NOMO-1 treated with dmso at 0.1 percent for 144 hours (cell line): ENCODE measurements around the gene SYAP1.
"Not testable (repeated sequence)": the region's sequence is repeated elsewhere in the genome, so short reads cannot be mapped to it uniquely, and the experiment has no call there.

Experiments used
- DNase-seq: peaks from one replicate; lab custom pipeline; 2025; ENCODE audit not compliant: unreplicated experiment; lab: John Stamatoyannopoulos, UW

SYAP1 gene

GRCh38 chrX:16719334-16720084 is at the start of gene SYAP1:
Gene SYAP1, plus strand, starts transcription at chrX:16719612. Its CDS starts 113 bp downstream, at chrX:16719725.
- peak; percentile 89 for DNase-seq

GRCh38 chrX:16671005-16671404 is 48.4 kb upstream of the SYAP1 start:
- peak; percentile 12 for DNase-seq

- no peak for DNase-seq
Measured at GRCh38 chrX:16678689-16679088, 40.7 kb upstream of the SYAP1 start.

GRCh38 chrX:16683007-16683664 is 36.3 kb upstream of the SYAP1 start:
- no peak for DNase-seq

GRCh38 chrX:16687514-16687913 is 31.9 kb upstream of the SYAP1 start:
- no peak for DNase-seq

- DNase-seq: peak; percentile 11
Measured at GRCh38 chrX:16695079-16695676, 24.2 kb upstream of the SYAP1 start.

- DNase-seq: no peak
Measured at GRCh38 chrX:16696956-16697355, 22.5 kb upstream of the SYAP1 start.

- DNase-seq: no peak
Measured at GRCh38 chrX:16699389-16699788, 20.0 kb upstream of the SYAP1 start.

- DNase-seq: no peak
Measured at GRCh38 chrX:16700734-16701133, 18.7 kb upstream of the SYAP1 start.

GRCh38 chrX:16702700-16703599 is 16.5 kb upstream of the SYAP1 start:
- DNase-seq: no peak

- no peak for DNase-seq
Measured at GRCh38 chrX:16705370-16705769, 14.0 kb upstream of the SYAP1 start.

GRCh38 chrX:16708016-16708415 is 11.4 kb upstream of the SYAP1 start:
- no peak for DNase-seq

- no peak for DNase-seq
Measured at GRCh38 chrX:16711219-16711811, 8.1 kb upstream of the SYAP1 start.

GRCh38 chrX:16711893-16712547 is 7.4 kb upstream of the SYAP1 start:
- DNase-seq: no peak

GRCh38 chrX:16712548-16713155 is 6.8 kb upstream of the SYAP1 start, which contains the start of gene CTPS2:
Gene CTPS2, minus strand, starts transcription at chrX:16712669. Its CDS starts 9,767 bp downstream, at chrX:16702902.
- DNase-seq: peak; percentile 85

- no peak for DNase-seq
Measured at GRCh38 chrX:16714504-16714903, 4.9 kb upstream of the SYAP1 start.

GRCh38 chrX:16715638-16716037 is 3.8 kb upstream of the SYAP1 start:
- not testable (repeated sequence) for DNase-seq

GRCh38 chrX:16716451-16716850 is 3.0 kb upstream of the SYAP1 start:
- not testable (repeated sequence) for DNase-seq

- no peak for DNase-seq
Measured at GRCh38 chrX:16718824-16719333, 533 bp upstream of the SYAP1 start.
